CD1c-positive myeloid dendritic cell (primary cell): ENCODE measurements around the gene IL10RA.

Experiments used
- DNase-seq: peaks from one replicate; pipeline ENCODE4 v3.0.0-alpha.2; 2016; ENCODE audit errors: extremely low spot score

IL10RA gene

GRCh38 chr11:117992136-117992535 lies 5.9 kb downstream of the IL10RA start:
- DNase-seq, result no peak

DNA sequence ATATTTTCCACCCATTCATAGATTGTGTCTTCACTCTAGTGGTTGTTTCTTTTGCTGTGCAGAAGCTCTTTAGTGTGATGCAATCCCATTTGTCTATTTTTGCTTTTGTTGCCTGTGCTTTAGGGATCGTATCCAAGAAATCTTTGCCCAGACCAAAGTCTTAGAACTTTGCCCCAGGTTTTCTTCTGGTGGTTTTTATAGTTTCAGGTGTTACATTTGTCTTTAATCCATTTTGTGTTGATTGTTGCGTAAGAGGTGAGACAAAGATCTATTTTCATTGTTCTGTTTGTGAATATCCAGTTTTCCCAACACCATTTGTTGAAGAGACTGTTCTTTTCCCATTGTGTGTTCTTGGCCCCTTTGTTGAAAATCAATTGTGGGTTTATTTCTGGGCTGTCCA lies 6.4 kb downstream of the IL10RA start:
- no peak for DNase-seq

- DNase-seq, result peak; percentile 84
Observed at GRCh38 chr11:117993988-117994745, 8.0 kb downstream of the IL10RA start.

DNA sequence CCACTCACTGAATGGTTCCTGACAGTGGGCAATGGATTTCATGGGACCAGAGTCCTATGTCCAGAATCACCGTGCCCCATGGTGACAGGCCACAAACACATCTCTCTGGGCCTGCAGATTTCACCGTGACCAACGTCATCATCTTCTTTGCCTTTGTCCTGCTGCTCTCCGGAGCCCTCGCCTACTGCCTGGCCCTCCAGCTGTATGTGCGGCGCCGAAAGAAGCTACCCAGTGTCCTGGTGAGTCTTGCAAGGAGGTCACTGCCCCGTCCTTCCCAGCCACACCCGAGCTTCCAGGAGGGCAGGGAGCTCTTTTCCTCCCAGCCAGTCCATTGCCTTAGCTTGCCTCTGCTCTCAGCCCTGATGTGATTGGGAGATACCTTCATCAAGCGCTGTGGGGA lies 9.3 kb downstream of the IL10RA start:
- DNase-seq, result no peak

DNA sequence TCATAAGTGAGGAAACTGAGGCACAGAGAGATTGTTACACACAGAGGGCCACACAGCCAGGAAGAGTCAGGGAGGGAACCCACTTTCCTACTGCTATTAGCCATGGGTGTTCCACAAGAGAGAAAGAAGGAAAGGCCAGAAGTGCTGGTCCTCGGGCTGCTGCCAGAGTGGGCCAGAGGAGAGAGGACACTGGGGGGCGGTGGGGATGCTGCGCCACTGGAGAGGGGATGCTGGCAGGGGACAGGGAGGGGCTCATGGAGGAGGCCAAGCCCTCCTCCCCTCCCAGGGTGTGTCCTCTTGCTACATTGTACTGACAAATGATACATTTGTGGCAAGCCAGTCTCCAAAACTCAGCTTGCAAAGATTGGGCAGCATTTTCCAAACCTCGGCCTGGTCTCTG lies 9.9 kb downstream of the IL10RA start:
- DNase-seq, result no peak

GRCh38 chr11:117997406-117997805 lies 11.2 kb downstream of the IL10RA start:
- DNase-seq, result peak; percentile 21

- peak; percentile 31 for DNase-seq
Observed at GRCh38 chr11:117997823-117998579, 11.8 kb downstream of the IL10RA start.

DNA sequence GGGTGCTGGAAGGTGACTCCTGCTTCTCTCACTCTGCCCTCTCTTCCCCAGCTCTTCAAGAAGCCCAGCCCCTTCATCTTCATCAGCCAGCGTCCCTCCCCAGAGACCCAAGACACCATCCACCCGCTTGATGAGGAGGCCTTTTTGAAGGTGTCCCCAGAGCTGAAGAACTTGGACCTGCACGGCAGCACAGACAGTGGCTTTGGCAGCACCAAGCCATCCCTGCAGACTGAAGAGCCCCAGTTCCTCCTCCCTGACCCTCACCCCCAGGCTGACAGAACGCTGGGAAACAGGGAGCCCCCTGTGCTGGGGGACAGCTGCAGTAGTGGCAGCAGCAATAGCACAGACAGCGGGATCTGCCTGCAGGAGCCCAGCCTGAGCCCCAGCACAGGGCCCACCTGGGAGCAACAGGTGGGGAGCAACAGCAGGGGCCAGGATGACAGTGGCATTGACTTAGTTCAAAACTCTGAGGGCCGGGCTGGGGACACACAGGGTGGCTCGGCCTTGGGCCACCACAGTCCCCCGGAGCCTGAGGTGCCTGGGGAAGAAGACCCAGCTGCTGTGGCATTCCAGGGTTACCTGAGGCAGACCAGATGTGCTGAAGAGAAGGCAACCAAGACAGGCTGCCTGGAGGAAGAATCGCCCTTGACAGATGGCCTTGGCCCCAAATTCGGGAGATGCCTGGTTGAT lies 12.6 kb downstream of the IL10RA start:
- no peak for DNase-seq

GRCh38 chr11:117999354-117999993 lies 13.3 kb downstream of the IL10RA start:
- peak; percentile 15 for DNase-seq

- DNase-seq, result no peak
Observed at GRCh38 chr11:118000067-118000849, 14.1 kb downstream of the IL10RA start.

- DNase-seq, result no peak
Observed at GRCh38 chr11:118000850-118001228, 14.6 kb downstream of the IL10RA start.

GRCh38 chr11:118001494-118001971 lies 15.3 kb downstream of the IL10RA start:
- DNase-seq, result peak; percentile 68

DNA sequence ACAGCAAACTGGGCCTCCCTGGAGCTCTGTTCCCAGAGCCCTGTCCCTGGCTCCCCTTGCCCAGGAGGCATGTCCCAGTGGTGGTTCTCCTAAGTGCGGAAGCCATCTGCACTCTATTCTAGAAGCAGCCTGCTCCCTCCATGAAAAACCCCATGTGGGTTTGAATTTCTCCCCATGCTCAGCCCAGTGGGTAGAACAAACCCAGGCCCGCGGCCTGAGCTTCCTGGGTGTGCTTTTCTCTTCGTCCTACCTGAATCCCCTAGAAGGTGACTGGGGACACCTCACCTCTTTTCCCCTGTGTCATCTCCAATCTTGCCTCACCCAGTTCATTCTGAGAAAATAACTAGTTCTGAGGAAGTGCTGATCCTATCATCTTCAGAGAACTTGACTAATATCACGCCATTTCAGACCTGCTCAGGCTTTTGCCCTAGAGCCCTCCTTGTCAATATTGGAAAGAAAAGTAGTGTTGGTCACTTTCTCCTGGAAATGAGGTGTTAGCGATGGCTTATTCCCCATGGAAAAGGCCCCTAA lies 15.9 kb downstream of the IL10RA start:
- peak; percentile 87 for DNase-seq

- peak; percentile 93 for DNase-seq
Observed at GRCh38 chr11:118002541-118003423, 16.6 kb downstream of the IL10RA start.

DNA sequence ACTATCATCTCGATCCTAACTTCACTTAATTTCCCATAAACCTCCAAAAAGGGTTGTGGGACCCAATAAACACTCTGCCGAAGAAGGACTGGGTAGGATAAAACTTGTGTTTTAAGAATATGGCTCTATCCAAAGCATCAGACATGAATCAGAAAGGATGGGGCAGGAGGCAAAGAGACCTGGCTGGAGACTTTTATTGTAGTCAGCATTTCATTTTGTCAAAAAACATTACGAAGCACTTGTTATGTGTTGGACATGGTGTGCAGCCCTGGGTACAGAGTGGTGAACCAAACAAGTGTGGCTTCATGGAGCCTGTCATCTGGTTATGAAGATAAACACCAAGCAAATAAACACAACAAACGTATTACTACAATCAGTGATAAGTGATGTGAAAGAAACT lies 17.3 kb downstream of the IL10RA start:
- no peak for DNase-seq

GRCh38 chr11:118004543-118005223 lies 18.5 kb downstream of the IL10RA start:
- no peak for DNase-seq

- no peak for DNase-seq
Observed at GRCh38 chr11:118005224-118006152, 19.3 kb downstream of the IL10RA start.

GRCh38 chr11:118006153-118006534 lies 19.9 kb downstream of the IL10RA start:
- no peak for DNase-seq
